Panc1 (cell line): ENCODE measurements around the gene KLHL30. TPM values are rescaled to one million over a fixed set of nuclear protein-coding genes. Genes with fewer than 3 reads are reported as not detected.

Experiments
- ATAC-seq: fragments of 200-7000 bp; cut with Tn5 transposase; 2 replicates; pipeline ENCODE4 v1.9.1; 2020; ENCODE audit warnings: mild to moderate bottlenecking, moderate library complexity
- BruUV-seq: library from RNA; stranded (reverse); fragments of 400-500 nt; replicated peaks from 2 replicates; lab custom pipeline; 2021; lab: Mats Ljungman, UMichigan
- CTCF ChIA-PET: fragments of 300-600 bp; sonication (Branson Sonifier 250); formaldehyde crosslinking; loops from one replicate; lab custom pipeline; 2022; ENCODE audit warnings: antibody characterized with exemption; lab: Charles Lee
- POLR2A ChIA-PET: fragments of 300-600 bp; sonication (Branson Sonifier 250); formaldehyde crosslinking; loops from one replicate; lab custom pipeline; 2022; ENCODE audit warnings: antibody characterized with exemption; lab: Charles Lee
- DNase-seq: peaks from one replicate; pipeline ENCODE4 v3.0.0-alpha.2; 2010; ENCODE audit warnings: low read depth, low spot score
- H3K27ac ChIP-seq: 2 replicates; pipeline ENCODE4 v1.5.1; 2011; ENCODE audit warnings: mild to moderate bottlenecking, low read length, inconsistent platforms
- H3K27me3 ChIP-seq: fragments of 200-500 bp; sonication (Bioruptor generic); 2 replicates; pipeline ENCODE4 v1.6.0; 2014; ENCODE audit warnings: low read length, inconsistent platforms; ENCODE audit not compliant: control insufficient read depth, insufficient read depth
- H3K36me3 ChIP-seq: fragments of 200-500 bp; sonication (Bioruptor generic); 2 replicates; pipeline ENCODE4 v1.5.1; 2014; ENCODE audit warnings: inconsistent platforms, mild to moderate bottlenecking, low read length, moderate library complexity; ENCODE audit not compliant: control insufficient read depth, insufficient read depth
- H3K4me1 ChIP-seq: 2 replicates; pipeline ENCODE4 v1.5.1; 2011; ENCODE audit warnings: inconsistent platforms, mild to moderate bottlenecking, low read length, moderate library complexity; ENCODE audit not compliant: control insufficient read depth, insufficient read depth
- H3K4me3 ChIP-seq, 2 experiments: 2 replicates each; pipeline ENCODE4 v1.5.1; 2011 to 2012; ENCODE audit warnings: low read depth in 2 of 2, low read length in 2 of 2, mild to moderate bottlenecking in 2 of 2, inconsistent platforms in 1 of 2, moderate library complexity in 1 of 2
- H3K9me3 ChIP-seq: fragments of 200-500 bp; sonication (Bioruptor generic); 2 replicates; pipeline ENCODE4 v1.5.1; 2014; ENCODE audit warnings: low read depth, mild to moderate bottlenecking, inconsistent platforms, low read length, moderate library complexity; ENCODE audit not compliant: control insufficient read depth, insufficient read depth
- CTCF ChIP-seq: fragments of 450-650 bp; IDR thresholded peaks from 2 replicates; pipeline ENCODE4 v1.5.1; 2017; ENCODE audit warnings: mild to moderate bottlenecking
- POLR2AphosphoS5 ChIP-seq: IDR thresholded peaks from 2 replicates; pipeline ENCODE4 v1.6.1; 2012; ENCODE audit warnings: mild to moderate bottlenecking, low read depth, low read length, moderate library complexity
- SIN3A ChIP-seq: IDR thresholded peaks from 2 replicates; pipeline ENCODE4 v1.6.1; 2012; ENCODE audit warnings: low read depth, mild to moderate bottlenecking, low read length, moderate library complexity, borderline replicate concordance; ENCODE audit not compliant: insufficient read depth
- TCF7L2 ChIP-seq: IDR thresholded peaks from 2 replicates; pipeline ENCODE4 v1.6.1; 2011; ENCODE audit warnings: mild to moderate bottlenecking, low read depth, low read length, inconsistent platforms
- in situ Hi-C: cut with HindIII; loops from 2 replicates; pipeline ENCODE4 v1.10.0; 2016; ENCODE audit warnings: low sequenced_read_pairs, low pct_unique_long_range_greater_than_20kb
- intact Hi-C: fragments of 100-400 bp; cut with micrococcal nuclease; formaldehyde crosslinking; loops from one replicate; pipeline ENCODE4 v1.10.0; 2022; ENCODE audit not compliant: unreplicated experiment
- total RNA-seq: library from RNA; stranded (reverse); gene quantifications from one replicate; pipeline ENCODE4 v1.2.1, GENCODE V29; 2021; ENCODE audit not compliant: unreplicated experiment
- TF ChIP-seq, protein P1 (sequence below), 2 experiments: IDR thresholded peaks; 2 replicates each; pipeline ENCODE4 v1.6.1; 2011 to 2012; ENCODE audit warnings: low read depth in 2 of 2, control low read depth in 1 of 2, low read length in 1 of 2, mild to moderate bottlenecking in 1 of 2, moderate library complexity in 1 of 2; ENCODE audit not compliant: insufficient read depth in 1 of 2

Gene KLHL30
- total RNA-seq, 1 experiment from 2014 or later, result 0.26 TPM

DNA sequence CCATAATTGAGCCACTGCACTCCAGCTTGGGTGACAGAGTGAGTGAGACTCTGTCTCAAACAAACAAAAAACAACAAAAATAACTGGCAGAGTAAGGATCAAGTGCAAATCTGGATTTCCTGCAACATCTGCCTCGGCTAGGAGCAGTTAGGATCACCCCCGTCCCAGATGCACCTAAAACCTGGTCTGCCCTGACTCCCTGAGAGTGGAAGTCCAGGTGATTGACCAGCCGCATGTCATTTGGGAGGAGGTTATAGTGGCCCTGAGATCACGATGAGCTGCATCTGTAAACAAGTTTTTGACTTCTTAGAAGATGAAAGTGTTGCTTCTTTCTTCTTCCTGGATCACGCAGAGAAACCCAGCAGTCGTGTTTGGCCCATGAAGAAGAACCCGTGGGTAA, 43.3 kb upstream of the KLHL30 start:
- no TSS peak for BruUV-seq
- H3K4me3 ChIP-seq, result no peak overlapping the region
- intact Hi-C loops (no loop called here), in situ Hi-C loops (no loop called here)
- H3K27ac ChIP-seq, result no peak overlapping the region
- no peak for ATAC-seq
- DNase-seq, result no peak
- peaks cover 7% of the 10 kb centered on the region; the same call in 1 of the 2 replicates for H3K4me1 ChIP-seq
- H3K36me3 ChIP-seq, result no peaks in the 10 kb centered on the region
- ChIA-PET CTCF (no interaction called here), POLR2A (no interaction called here)
- H3K9me3 ChIP-seq, result no peaks in the 10 kb centered on the region
- no peaks in the 10 kb centered on the region for H3K27me3 ChIP-seq
- TF ChIP-seq, protein P1, sequence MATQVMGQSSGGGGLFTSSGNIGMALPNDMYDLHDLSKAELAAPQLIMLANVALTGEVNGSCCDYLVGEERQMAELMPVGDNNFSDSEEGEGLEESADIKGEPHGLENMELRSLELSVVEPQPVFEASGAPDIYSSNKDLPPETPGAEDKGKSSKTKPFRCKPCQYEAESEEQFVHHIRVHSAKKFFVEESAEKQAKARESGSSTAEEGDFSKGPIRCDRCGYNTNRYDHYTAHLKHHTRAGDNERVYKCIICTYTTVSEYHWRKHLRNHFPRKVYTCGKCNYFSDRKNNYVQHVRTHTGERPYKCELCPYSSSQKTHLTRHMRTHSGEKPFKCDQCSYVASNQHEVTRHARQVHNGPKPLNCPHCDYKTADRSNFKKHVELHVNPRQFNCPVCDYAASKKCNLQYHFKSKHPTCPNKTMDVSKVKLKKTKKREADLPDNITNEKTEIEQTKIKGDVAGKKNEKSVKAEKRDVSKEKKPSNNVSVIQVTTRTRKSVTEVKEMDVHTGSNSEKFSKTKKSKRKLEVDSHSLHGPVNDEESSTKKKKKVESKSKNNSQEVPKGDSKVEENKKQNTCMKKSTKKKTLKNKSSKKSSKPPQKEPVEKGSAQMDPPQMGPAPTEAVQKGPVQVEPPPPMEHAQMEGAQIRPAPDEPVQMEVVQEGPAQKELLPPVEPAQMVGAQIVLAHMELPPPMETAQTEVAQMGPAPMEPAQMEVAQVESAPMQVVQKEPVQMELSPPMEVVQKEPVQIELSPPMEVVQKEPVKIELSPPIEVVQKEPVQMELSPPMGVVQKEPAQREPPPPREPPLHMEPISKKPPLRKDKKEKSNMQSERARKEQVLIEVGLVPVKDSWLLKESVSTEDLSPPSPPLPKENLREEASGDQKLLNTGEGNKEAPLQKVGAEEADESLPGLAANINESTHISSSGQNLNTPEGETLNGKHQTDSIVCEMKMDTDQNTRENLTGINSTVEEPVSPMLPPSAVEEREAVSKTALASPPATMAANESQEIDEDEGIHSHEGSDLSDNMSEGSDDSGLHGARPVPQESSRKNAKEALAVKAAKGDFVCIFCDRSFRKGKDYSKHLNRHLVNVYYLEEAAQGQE (IDR thresholded peaks at IDR 0.05; ENCODE audit: insufficient read depth in 1 of 2, low read depth in 2 of 2, low read length in 1 of 2), result no peak
- TF ChIP-seq POLR2AphosphoS5, result no peak
- no peak for TF ChIP-seq SIN3A
- TF ChIP-seq TCF7L2, result no peak
- no peak for TF ChIP-seq CTCF

DNA sequence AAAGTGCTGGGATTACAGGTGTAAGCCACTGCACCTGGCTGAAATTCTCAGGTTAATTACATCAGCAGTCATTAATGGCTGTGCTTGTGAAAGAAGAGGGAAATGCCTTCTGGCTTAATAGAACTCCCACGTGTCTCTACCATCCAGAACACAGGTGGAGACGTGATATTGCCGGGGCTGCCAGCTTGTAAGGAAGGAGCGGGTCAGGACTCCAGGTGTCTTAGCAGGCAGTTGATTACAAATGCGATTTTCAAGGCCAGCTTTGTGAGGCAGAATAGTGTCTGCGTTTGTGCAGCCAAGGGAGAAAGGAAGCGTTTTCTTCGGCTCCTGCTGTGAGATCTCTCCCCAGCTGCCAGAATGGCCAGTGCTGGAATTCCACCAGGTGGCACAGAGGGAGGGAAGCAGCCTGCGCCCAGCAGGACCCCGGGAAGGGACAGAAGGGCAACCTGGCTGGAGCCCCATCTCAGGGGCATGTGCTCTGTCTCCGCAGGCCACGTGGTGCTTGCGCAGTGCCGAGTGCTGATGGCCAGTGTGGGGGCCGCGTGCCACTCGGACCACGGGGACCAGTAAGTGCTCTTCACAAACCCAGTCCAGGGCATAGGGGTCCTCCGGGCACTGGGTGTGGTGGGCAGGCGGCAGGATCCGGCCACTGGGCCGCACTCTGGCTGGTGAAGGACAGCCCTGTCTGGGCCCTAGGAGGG, 42.0 kb upstream of the KLHL30 start:
- Histone ChIP-seq H3K4me3 (no peak overlapping the region), H3K9me3 (no peaks in the 10 kb centered on the region), H3K27ac (no peak overlapping the region; the same call in 1 of the 2 replicates), H3K36me3 (no peaks in the 10 kb centered on the region), H3K4me1 (peaks cover 7% of the 10 kb centered on the region; the same call in 1 of the 2 replicates), H3K27me3 (no peaks in the 10 kb centered on the region)
- POLR2A ChIA-PET, result no interaction called here
- no peak for TF ChIP-seq TCF7L2
- no peak for TF ChIP-seq SIN3A
- TF ChIP-seq, protein P1 (IDR thresholded peaks at IDR 0.05; ENCODE audit: insufficient read depth in 1 of 2, low read depth in 2 of 2, low read length in 1 of 2), result no peak
- no peak for TF ChIP-seq CTCF
- TF ChIP-seq POLR2AphosphoS5, result no peak
- ATAC-seq, result no peak
- CTCF ChIA-PET, result interaction anchor here (0.7 kb wide), 1 partner anchor 9 kb away, joined by 8 read pairs; no protein-coding TSS in a partner anchor
- intact Hi-C loops (no loop called here), in situ Hi-C loops (no loop called here)
- DNase-seq, result no peak
- BruUV-seq, result no TSS peak
